K562 (cell line): ENCODE data around the gene MLX. TPM values are rescaled to one million over a fixed set of nuclear protein-coding genes. Genes with fewer than 3 reads are reported as not detected.
"Not testable (repeated sequence)": the region's sequence is repeated elsewhere in the genome, so short reads cannot be mapped to it uniquely, and the experiment has no call there.

Source experiments
- ATAC-seq: fragments of 200-7000 bp; cut with Tn5 transposase; 3 replicates; pipeline ENCODE4 v1.9.1; 2020; ENCODE audit warnings: moderate library complexity
- BruUV-seq: library from RNA; stranded (reverse); fragments of 400-500 nt; replicated peaks from 2 replicates; lab custom pipeline; 2021; lab: Mats Ljungman, UMichigan
- CTCF ChIA-PET: fragments of 300-600 bp; formaldehyde crosslinking; extraction: SDS; loops from one replicate; lab custom pipeline; 2021; ENCODE audit warnings: low intra/inter-chr PET ratio; lab: Yijun Ruan, JAX
- POLR2A ChIA-PET: fragments of 300-600, 350-650 bp; sonication (Branson Sonifier 250); formaldehyde crosslinking; extraction: SDS; loops from one replicate; lab custom pipeline; 2021; ENCODE audit warnings: antibody characterized with exemption, inconsistent platforms; lab: Yijun Ruan, JAX
- DNase-seq, 4 experiments: peaks; one replicate each; pipeline versions ENCODE4 v3.0.0 to v3.0.0-alpha.2; 2011 to 2018; ENCODE audit warnings: low spot score in 3 of 4, mixed read lengths in 3 of 4; ENCODE audit errors: extremely low read depth in 1 of 4
- FAIRE-seq: peaks from 2 replicates; lab custom pipeline; 2011; peaks lifted over from hg19 to GRCh38; lab: Jason Lieb, UNC
- H2AFZ ChIP-seq: 2 replicates; pipeline ENCODE4 v1.6.0; 2011; ENCODE audit warnings: low read depth, low read length, control low read depth, inconsistent platforms
- H3K27ac ChIP-seq: fragments of 200-600 bp; 3 replicates; pipeline ENCODE4 v1.8.0; 2011; ENCODE audit warnings: low read depth, mild to moderate bottlenecking, control low read depth, inconsistent platforms, low read length, moderate library complexity, mixed read lengths; ENCODE audit errors: extremely low read depth
- H3K27me3 ChIP-seq, 2 experiments: fragments of 300-600 bp in 1 of 2; 2 replicates in 1 of 2; 3 replicates in 1 of 2; pipeline versions ENCODE4 v1.6.0 to v1.8.0; 2011; ENCODE audit warnings: inconsistent platforms in 2 of 2, low read length in 2 of 2, mild to moderate bottlenecking in 1 of 2, mixed read lengths in 1 of 2, moderate library complexity in 1 of 2; ENCODE audit not compliant: control insufficient read depth in 2 of 2, insufficient read depth in 2 of 2
- H3K36me3 ChIP-seq: fragments of 300-600 bp; 3 replicates; pipeline ENCODE4 v1.8.0; 2011; ENCODE audit warnings: mild to moderate bottlenecking, low read length, inconsistent platforms; ENCODE audit not compliant: control insufficient read depth, insufficient read depth
- H3K4me1 ChIP-seq, 2 experiments: fragments of 200-600 bp in 1 of 2; replicated peaks in 1 of 2; 2 replicates in 1 of 2; 3 replicates in 1 of 2; pipeline versions ENCODE4 v1.5.1 to v1.8.0; 2011; ENCODE audit warnings: inconsistent platforms in 2 of 2, low read length in 2 of 2, mild to moderate bottlenecking in 1 of 2, mixed read lengths in 1 of 2, moderate library complexity in 1 of 2; ENCODE audit not compliant: control insufficient read depth in 2 of 2, insufficient read depth in 2 of 2
- H3K4me2 ChIP-seq: 2 replicates; pipeline ENCODE4 v1.6.1; 2011; ENCODE audit warnings: low read length, control low read depth, inconsistent platforms, mixed read lengths; ENCODE audit not compliant: insufficient read depth
- H3K4me3 ChIP-seq: fragments of 200-600 bp; sonication (generic), shearing (Covaris generic); 2 replicates; pipeline ENCODE4 v1.5.1; 2016; ENCODE audit warnings: control low read depth, inconsistent platforms
- H3K79me2 ChIP-seq: fragments of 200-600 bp; 3 replicates; pipeline ENCODE4 v1.8.0; 2011; ENCODE audit warnings: low read length, inconsistent platforms; ENCODE audit not compliant: control insufficient read depth, insufficient read depth
- H3K9ac ChIP-seq, 2 experiments: 2 replicates each; pipeline versions ENCODE4 v1.6.0 to v1.6.1; 2011; ENCODE audit warnings: low read depth in 2 of 2, low read length in 2 of 2, control low read depth in 1 of 2, inconsistent platforms in 1 of 2, mild to moderate bottlenecking in 1 of 2, mixed read lengths in 1 of 2; ENCODE audit not compliant: insufficient read depth in 1 of 2
- H3K9me1 ChIP-seq: one replicate; pipeline ENCODE4 v1.6.0; 2011; ENCODE audit warnings: inconsistent platforms, mild to moderate bottlenecking, low read length, moderate library complexity; ENCODE audit not compliant: control insufficient read depth, insufficient read depth
- H3K9me3 ChIP-seq: replicated peaks from 2 replicates; pipeline ENCODE4 v1.5.1; 2011; ENCODE audit warnings: low read depth, low read length, inconsistent platforms; ENCODE audit not compliant: control insufficient read depth, insufficient read depth
- H4K20me1 ChIP-seq: replicated peaks from 2 replicates; pipeline ENCODE4 v1.6.1; 2011; ENCODE audit warnings: low read length, inconsistent platforms, mixed read lengths; ENCODE audit not compliant: control insufficient read depth, insufficient read depth
- CBFA2T2 ChIP-seq: fragments of 450-650 bp; conservative IDR thresholded peaks from 2 replicates; pipeline ENCODE4 v1.6.1; 2017; ENCODE audit warnings: mild to moderate bottlenecking
- CREB1 ChIP-seq, 2 experiments: sonication (generic) in 1 of 2; formaldehyde crosslinking in 1 of 2; IDR thresholded peaks; 2 replicates each; pipeline versions ENCODE4 v1.6.1 to v1.8.0; 2012 to 2022; ENCODE audit warnings: inconsistent platforms in 1 of 2, mild to moderate bottlenecking in 1 of 2, missing genetic modification reagents in 1 of 2, moderate library complexity in 1 of 2
- DACH1 ChIP-seq: fragments of 450-650 bp; IDR thresholded peaks from 2 replicates; pipeline ENCODE4 v1.6.1; 2018; ENCODE audit not compliant: partially characterized antibody
- DPF2 ChIP-seq: fragments of 450-650 bp; IDR thresholded peaks from 2 replicates; pipeline ENCODE4 v1.6.1; 2016
- EGR1 ChIP-seq: fragments of 450-650 bp; conservative IDR thresholded peaks from 2 replicates; pipeline ENCODE4 v1.6.1; 2017; ENCODE audit warnings: mild to moderate bottlenecking
- NCOR1 ChIP-seq: fragments of 450-650 bp; IDR thresholded peaks from 2 replicates; pipeline ENCODE4 v1.6.1; 2016; ENCODE audit warnings: mild to moderate bottlenecking, moderate library complexity
- NFIC ChIP-seq: fragments of 450-650 bp; IDR thresholded peaks from 2 replicates; pipeline ENCODE4 v1.6.1; 2017; ENCODE audit warnings: mild to moderate bottlenecking, inconsistent platforms
- POU5F1 ChIP-seq: fragments of 150-350 bp; IDR thresholded peaks from 2 replicates; pipeline ENCODE4 v1.6.1; 2014; ENCODE audit warnings: borderline replicate concordance, low read length, low read depth, mild to moderate bottlenecking; ENCODE audit not compliant: partially characterized antibody
- SAP30 ChIP-seq: fragments of 200-600 bp; sonication (generic); IDR thresholded peaks from 2 replicates; pipeline ENCODE4 v1.6.1; 2012; ENCODE audit warnings: borderline replicate concordance, low read depth, mild to moderate bottlenecking, moderate library complexity, low read length, control low read depth, inconsistent platforms; ENCODE audit not compliant: insufficient read depth, poor library complexity, severe bottlenecking
- SMARCE1 ChIP-seq: fragments of 450-650 bp; IDR thresholded peaks from 2 replicates; pipeline ENCODE4 v1.7.1; 2016; ENCODE audit warnings: mild to moderate bottlenecking
- TAF1 ChIP-seq: IDR thresholded peaks from 2 replicates; pipeline ENCODE4 v1.6.1; 2011; ENCODE audit warnings: mild to moderate bottlenecking, low read length, moderate library complexity; ENCODE audit not compliant: insufficient read depth, control insufficient read depth, severe bottlenecking; ENCODE audit errors: extremely low read depth
- XRCC5 ChIP-seq: fragments of 200-400 bp; formaldehyde crosslinking; IDR thresholded peaks from 2 replicates; pipeline ENCODE4 v1.6.1; 2017; ENCODE audit warnings: low read depth, mild to moderate bottlenecking, low read length
- WGBS: fragments of 100-300 bp; shearing (Covaris generic); methylation state at CpG from one replicate; pipeline ENCODE4 v1.1.6; 2016; ENCODE audit warnings: low coverage, mixed read lengths; ENCODE audit not compliant: insufficient coverage; ENCODE audit errors: missing lambda C conversion rate; 5-methylcytosine and 5-hydroxymethylcytosine counted together
- in situ Hi-C: fragments of 300-500 bp; cut with MboI; formaldehyde crosslinking; loops from 4 replicates; pipeline ENCODE4 v1.15.0; 2018; ENCODE audit warnings: inconsistent platforms, mixed read lengths
- intact Hi-C: fragments of 100-400 bp; cut with micrococcal nuclease; formaldehyde crosslinking; loops from 2 replicates; pipeline ENCODE4 v1.14.2; 2022
- polyA plus RNA-seq, 8 experiments: library from polyadenylated mRNA; depleted of rRNA in 4 of 8; stranded (reverse) in 5 of 8; unstranded in 3 of 8; fragments of >200 nt; fragmentation: Nextera tagmentation in 2 of 8; fragmentation: Illumina TruSeq in 1 of 8; extraction: Ambion mirVana in 2 of 8; extraction: Trizol in 1 of 8; gene quantifications; 2 replicates each; pipeline versions ENCODE4 v1.2.1 to v1.2.3, GENCODE V29; 2011 to 2014; ENCODE audit warnings: inconsistent platforms in 1 of 8, missing spikeins in 1 of 8
- total RNA-seq, 7 experiments: library from RNA; depleted of rRNA in 6 of 7; stranded (reverse); fragments of >200 nt in 6 of 7; fragmentation: Illumina TruSeq in 2 of 7; extraction: Trizol in 2 of 7; gene quantifications; 2 replicates each; pipeline versions ENCODE4 v1.2.1 to v1.2.3, GENCODE V29; 2011 to 2021; ENCODE audit warnings: low replicate concordance in 1 of 7
- TF ChIP-seq, protein P1 (sequence below): fragments of 450-650 bp; IDR thresholded peaks from 2 replicates; pipeline ENCODE4 v1.6.1; 2016; ENCODE audit warnings: borderline replicate concordance

Gene MLX
- total and polyA plus RNA-seq, 9 of the 15 experiments (the other 6 are each of a cell fraction or from before 2014, with no cell fraction given), result 42.9 to 100 (median 58.9) TPM

DNA sequence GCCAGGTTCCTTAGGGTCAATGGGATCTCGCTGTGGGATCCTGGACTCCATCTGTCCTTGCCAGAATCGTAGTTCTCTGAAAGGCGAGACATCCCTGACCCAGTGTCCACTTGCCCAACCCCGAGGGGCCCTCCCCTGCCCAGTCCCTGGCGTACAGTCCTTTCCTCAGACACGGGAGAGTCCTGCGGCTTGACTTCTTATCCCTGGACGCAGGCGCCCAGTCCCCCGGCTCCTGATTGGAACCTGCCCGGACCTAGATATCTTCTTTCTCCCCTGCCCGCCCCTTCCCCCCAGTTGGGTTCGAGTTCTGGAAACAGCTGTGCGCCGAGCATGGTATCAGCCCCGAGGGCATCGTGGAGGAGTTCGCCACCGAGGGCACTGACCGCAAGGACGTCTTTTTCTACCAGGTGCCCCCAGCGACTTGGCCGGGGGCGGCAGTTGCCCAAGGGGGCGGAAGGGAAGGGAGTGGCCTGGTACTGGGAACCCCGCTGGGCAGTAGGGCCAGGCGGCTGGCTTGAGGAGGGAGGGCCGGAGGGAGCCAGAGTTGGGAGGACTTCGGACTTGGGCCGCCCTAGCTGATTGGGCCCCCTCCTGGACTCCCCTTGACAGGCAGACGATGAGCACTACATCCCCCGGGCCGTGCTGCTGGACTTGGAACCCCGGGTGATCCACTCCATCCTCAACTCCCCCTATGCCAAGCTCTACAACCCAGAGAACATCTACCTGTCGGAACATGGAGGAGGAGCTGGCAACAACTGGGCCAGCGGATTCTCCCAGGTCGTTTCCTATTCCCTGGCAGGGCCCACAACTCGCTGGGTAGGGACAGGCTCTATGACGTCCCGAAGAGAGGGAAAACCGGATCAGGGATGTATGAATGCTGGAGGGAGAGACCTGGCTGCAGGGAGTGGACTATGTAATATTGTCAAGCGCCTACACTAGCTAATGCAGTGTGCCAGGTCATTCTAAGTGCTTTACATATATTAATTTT lies 43.2 kb downstream of the MLX start:
- Histone ChIP-seq H3K27ac (peak overlapping the region; percentile 82), H3K36me3 (peaks cover 44% of the 10 kb centered on the region), H3K4me1 (peaks cover 16 to 21% of the 10 kb centered on the region in 2 experiments; a peak in 4 of 5 replicates), H3K4me2 (peak overlapping the region; percentile 92), H3K79me2 (peaks cover 50% of the 10 kb centered on the region), H3K9ac (peak overlapping the region; percentile 89 to 92), H2AFZ (peak overlapping the region; percentile 84), H3K4me3 (peak overlapping the region; percentile 95)
- 21% methylated on average over 24 of the region's 42 CpGs for WGBS
- in situ Hi-C loops; CTCF ChIA-PET; H3K9me1 ChIP-seq; H3K9me3 ChIP-seq; H3K27me3 ChIP-seq; H4K20me1 ChIP-seq; TF ChIP-seq CREB1 (IDR thresholded peaks at IDR 0.05): not testable (repeated sequence)
- POLR2A ChIA-PET, result interaction anchor here (0.6 to 2.8 kb wide), 13 partner anchors 9 to 827 kb away, joined by 3 to 31 read pairs (median 4); no protein-coding TSS in a partner anchor
- ATAC-seq (peak; percentile 33), FAIRE-seq (peak; percentile 78), DNase-seq (peak; percentile 55 to 62 (median 60))
- BruUV-seq, result TSS peak; percentile 70
- intact Hi-C loops, result loop anchor here (5.0 kb wide), 1 partner anchor 67 kb away; the partner anchor contains the start of gene PLEKHH3
- TF ChIP-seq, protein P1, sequence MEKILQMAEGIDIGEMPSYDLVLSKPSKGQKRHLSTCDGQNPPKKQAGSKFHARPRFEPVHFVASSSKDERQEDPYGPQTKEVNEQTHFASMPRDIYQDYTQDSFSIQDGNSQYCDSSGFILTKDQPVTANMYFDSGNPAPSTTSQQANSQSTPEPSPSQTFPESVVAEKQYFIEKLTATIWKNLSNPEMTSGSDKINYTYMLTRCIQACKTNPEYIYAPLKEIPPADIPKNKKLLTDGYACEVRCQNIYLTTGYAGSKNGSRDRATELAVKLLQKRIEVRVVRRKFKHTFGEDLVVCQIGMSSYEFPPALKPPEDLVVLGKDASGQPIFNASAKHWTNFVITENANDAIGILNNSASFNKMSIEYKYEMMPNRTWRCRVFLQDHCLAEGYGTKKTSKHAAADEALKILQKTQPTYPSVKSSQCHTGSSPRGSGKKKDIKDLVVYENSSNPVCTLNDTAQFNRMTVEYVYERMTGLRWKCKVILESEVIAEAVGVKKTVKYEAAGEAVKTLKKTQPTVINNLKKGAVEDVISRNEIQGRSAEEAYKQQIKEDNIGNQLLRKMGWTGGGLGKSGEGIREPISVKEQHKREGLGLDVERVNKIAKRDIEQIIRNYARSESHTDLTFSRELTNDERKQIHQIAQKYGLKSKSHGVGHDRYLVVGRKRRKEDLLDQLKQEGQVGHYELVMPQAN, result 0 out of 2 replicates have a peak, but pooled peaks have one; percentile 41
- TF ChIP-seq TAF1 (peak; percentile 11), NCOR1 (peak; percentile 16; the same call in 1 of the 2 replicates), CBFA2T2 (peak; percentile 61), DACH1 (peak; percentile 17), DPF2 (peak; percentile 51; the same call in 1 of the 2 replicates), EGR1 (peak; percentile 45; the same call in 1 of the 2 replicates), SAP30 (peak; percentile 36), XRCC5 (0 out of 2 replicates have a peak, but pooled peaks have one; percentile 14), POU5F1 (peak; percentile 33), CREB1 (CRISPR knock-in tag; IDR thresholded peaks at IDR 0.05) (0 out of 2 replicates have a peak, but pooled peaks have one; percentile 16), SMARCE1 (peak; percentile 60; the same call in 1 of the 2 replicates), NFIC (peak; percentile 46; the same call in 1 of the 2 replicates)
